Muscle of leg (tissue), 11 donors: ENCODE data around the gene SYN1. TPM values are rescaled to one million over a fixed set of nuclear protein-coding genes. Genes with fewer than 3 reads are reported as not detected.

Experiments
- DNase-seq: peaks from one replicate; pipeline ENCODE4 v3.0.0; 2013
- H3K27ac ChIP-seq: one replicate; pipeline ENCODE4 v1.5.1; 2013; ENCODE audit warnings: mild to moderate bottlenecking, low read length, control low read depth
- H3K27me3 ChIP-seq: one replicate; pipeline ENCODE4 v1.6.1; 2013; ENCODE audit warnings: low read length; ENCODE audit not compliant: control insufficient read depth, insufficient read depth
- H3K36me3 ChIP-seq: one replicate; pipeline ENCODE4 v1.6.1; 2013; ENCODE audit warnings: low read length; ENCODE audit not compliant: control insufficient read depth, insufficient read depth
- H3K4me1 ChIP-seq: one replicate; pipeline ENCODE4 v1.6.1; 2013; ENCODE audit warnings: low read length; ENCODE audit not compliant: control insufficient read depth, insufficient read depth
- H3K4me3 ChIP-seq: one replicate; pipeline ENCODE4 v1.5.1; 2013; ENCODE audit warnings: low read length, control low read depth
- H3K9me3 ChIP-seq: replicated peaks from 2 replicates; pipeline ENCODE4 v1.6.1; 2013; ENCODE audit warnings: low read depth, low read length; ENCODE audit not compliant: control insufficient read depth
- WGBS: methylation state at CpG from one replicate; pipeline ENCODE4 v1.1.5; 2013; ENCODE audit warnings: missing lambda C conversion rate; ENCODE audit not compliant: insufficient coverage; 5-methylcytosine and 5-hydroxymethylcytosine counted together
- polyA plus RNA-seq, 8 donors: library from polyadenylated mRNA; unstranded; fragments of 120-200 nt; gene quantifications; one replicate each; pipeline versions ENCODE4 v1.2.1 to v1.2.3, GENCODE V29; 2013; ENCODE audit warnings: inconsistent platforms in 1 of 8, low replicate concordance in 1 of 8; ENCODE audit not compliant: insufficient read length in 8 of 8, insufficient read depth in 1 of 8
- total RNA-seq: library from RNA; stranded (reverse); fragments of 120-200 nt; gene quantifications from one replicate; pipeline ENCODE4 v1.2.4, GENCODE V29; 2013

The SYN1 gene
- total and polyA plus RNA-seq, 9 donors: 0.75 to 10.6 (median 7.3) TPM

GRCh38 chrX:47637546-47638195 lies 18.0 kb upstream of the SYN1 start:
- WGBS: 71% methylated on average over 28 of the region's 31 CpGs
- peak overlapping the region; percentile 13 for H3K4me3 ChIP-seq
- no peaks in the 10 kb centered on the region for H3K4me1 ChIP-seq
- H3K9me3 ChIP-seq: peaks cover 3% of the 10 kb centered on the region
- H3K36me3 ChIP-seq: peaks cover 52% of the 10 kb centered on the region
- peak; percentile 31 for DNase-seq
- H3K27ac ChIP-seq: no peak overlapping the region
- H3K27me3 ChIP-seq: no peaks in the 10 kb centered on the region

GRCh38 chrX:47634871-47635575 lies 15.4 kb upstream of the SYN1 start:
- Histone ChIP-seq H3K36me3 (peaks cover 35% of the 10 kb centered on the region), H3K4me1 (no peaks in the 10 kb centered on the region), H3K27ac (no peak overlapping the region), H3K27me3 (no peaks in the 10 kb centered on the region), H3K9me3 (peaks cover 3% of the 10 kb centered on the region), H3K4me3 (no peak overlapping the region)
- no peak for DNase-seq
- whole genome bisulfite sequencing: 86% methylated on average over 16 of the region's 16 CpGs

GRCh38 chrX:47633689-47634590 lies 14.3 kb upstream of the SYN1 start:
- Histone ChIP-seq H3K4me1 (no peaks in the 10 kb centered on the region), H3K4me3 (no peak overlapping the region), H3K36me3 (peaks cover 24% of the 10 kb centered on the region), H3K27ac (no peak overlapping the region), H3K27me3 (no peaks in the 10 kb centered on the region), H3K9me3 (peaks cover 2% of the 10 kb centered on the region)
- DNase-seq: no peak
- WGBS: 72% methylated on average over 14 of the region's 14 CpGs

- H3K36me3 ChIP-seq: peaks cover 15% of the 10 kb centered on the region
- H3K27me3 ChIP-seq: no peaks in the 10 kb centered on the region
- no peaks in the 10 kb centered on the region for H3K4me1 ChIP-seq
- H3K9me3 ChIP-seq: no peaks in the 10 kb centered on the region
- no peak overlapping the region for H3K4me3 ChIP-seq
- 50% methylated on average over 4 of the region's 4 CpGs for WGBS
- no peak overlapping the region for H3K27ac ChIP-seq
- no peak for DNase-seq
Measured at GRCh38 chrX:47632666-47633065, 13.0 kb upstream of the SYN1 start.

GRCh38 chrX:47631676-47632075 lies 12.0 kb upstream of the SYN1 start:
- Histone ChIP-seq H3K9me3 (no peaks in the 10 kb centered on the region), H3K27ac (no peak overlapping the region), H3K27me3 (no peaks in the 10 kb centered on the region), H3K4me3 (no peak overlapping the region), H3K4me1 (no peaks in the 10 kb centered on the region), H3K36me3 (peaks cover 12% of the 10 kb centered on the region)
- no peak for DNase-seq
- 73% methylated on average over 4 of the region's 5 CpGs for WGBS

- H3K27ac ChIP-seq: no peak within 1 kb of the TSS
- no peaks in the 10 kb centered on the region for H3K9me3 ChIP-seq
- WGBS: 79% methylated on average over 2 of the region's 14 CpGs
- peaks cover under 1% of the 10 kb centered on the region for H3K36me3 ChIP-seq
- H3K4me1 ChIP-seq: no peaks in the 10 kb centered on the region
- no peak for DNase-seq
- H3K27me3 ChIP-seq: no peaks in the 10 kb centered on the region
- no peak within 1 kb of the TSS for H3K4me3 ChIP-seq
Measured at GRCh38 chrX:47629419-47630200, 10.0 kb upstream of the SYN1 start, which contains the start of gene CFP. TSS of gene CFP (minus strand) at chrX:47629930. CDS start at chrX:47629844, 86 bp downstream.

- H3K4me1 ChIP-seq: no peaks in the 10 kb centered on the region
- H3K4me3 ChIP-seq: no peak overlapping the region
- WGBS: no CpG with 5 or more reads among the region's 1 CpG
- no peaks in the 10 kb centered on the region for H3K9me3 ChIP-seq
- H3K27me3 ChIP-seq: no peaks in the 10 kb centered on the region
- H3K27ac ChIP-seq: no peak overlapping the region
- no peaks in the 10 kb centered on the region for H3K36me3 ChIP-seq
- DNase-seq: no peak
Measured at GRCh38 chrX:47628982-47629381, 9.3 kb upstream of the SYN1 start.

GRCh38 chrX:47625365-47625764 lies 5.7 kb upstream of the SYN1 start:
- no peak for DNase-seq
- H3K36me3 ChIP-seq: no peaks in the 10 kb centered on the region
- peaks cover 5% of the 10 kb centered on the region for H3K27me3 ChIP-seq
- no peaks in the 10 kb centered on the region for H3K9me3 ChIP-seq
- WGBS: 62% methylated on average over 2 of the region's 2 CpGs
- H3K27ac ChIP-seq: no peak overlapping the region
- H3K4me1 ChIP-seq: no peaks in the 10 kb centered on the region
- H3K4me3 ChIP-seq: no peak overlapping the region

- 37% methylated on average over 33 of the region's 35 CpGs for WGBS
Measured at GRCh38 chrX:47623540-47624027, 3.9 kb upstream of the SYN1 start.

More at GRCh38 chrX:47623540-47624027, 3.9 kb upstream of the SYN1 start:
- Histone ChIP-seq H3K36me3 (no peaks in the 10 kb centered on the region), H3K9me3 (no peaks in the 10 kb centered on the region), H3K4me1 (peaks cover 4% of the 10 kb centered on the region), H3K27ac (no peak overlapping the region), H3K4me3 (peak overlapping the region; percentile 21), H3K27me3 (peaks cover 5% of the 10 kb centered on the region)
- peak; percentile 84 for DNase-seq
